ENCODE measurements around the gene YTHDF2. TPM values are rescaled to one million over a fixed set of nuclear protein-coding genes. Genes with fewer than 3 reads are reported as not detected.

YTHDF2 gene
- total and polyA plus RNA-seq, 9 of the 15 experiments (the other 6 are each of a cell fraction or from before 2014, with no cell fraction given): 41.0 to 111 (median 83.3) TPM

GRCh38 chr1:28736450-28737306, at the start of gene YTHDF2 (continued):
- peak; percentile 68 for TF ChIP-seq ATF3 (IDR thresholded peaks at IDR 0.05)
- TF ChIP-seq ATF3 (CRISPR knock-in tag; conservative IDR thresholded peaks at IDR 0.05): peak; percentile 84
- TF ChIP-seq TSHZ1 (CRISPR knock-in tag; IDR thresholded peaks at IDR 0.05): no peak
- peak; percentile 94 for TF ChIP-seq ZZZ3 (IDR thresholded peaks at IDR 0.05)
- TF ChIP-seq REST (IDR thresholded peaks at IDR 0.05; ENCODE audit: borderline replicate concordance): peak; percentile 60
- no peak; the same call in 1 of the 2 replicates for TF ChIP-seq REST (CRISPR knock-in tag; IDR thresholded peaks at IDR 0.05; ENCODE audit: low read depth)
- peak; percentile 69 to 87 for TF ChIP-seq TRIM24 (IDR thresholded peaks at IDR 0.05)
- peak; percentile 97 for TF ChIP-seq MYC (IDR thresholded peaks at IDR 0.05; ENCODE audit: low read depth, low read length)
- TF ChIP-seq MYC (CRISPR knock-in tag; IDR thresholded peaks at IDR 0.05; ENCODE audit: borderline replicate concordance, low read depth): peak; percentile 49; the same call in 1 of the 2 replicates
- no peak for TF ChIP-seq ZNF280A (IDR thresholded peaks at IDR 0.05; ENCODE audit: low read depth, partially characterized antibody)
- TF ChIP-seq NFIC (IDR thresholded peaks at IDR 0.05): peak; percentile 44
- no peak for TF ChIP-seq MCM7 (IDR thresholded peaks at IDR 0.05)
